Endothelial cell of umbilical vein (primary cell): ENCODE results near the gene UCK1. TPM values are rescaled to one million over a fixed set of nuclear protein-coding genes. Genes with fewer than 3 reads are reported as not detected.
"Not testable (repeated sequence)": the region's sequence is repeated elsewhere in the genome, so short reads cannot be mapped to it uniquely, and the experiment has no call there.

ENCODE experiments used
- BruUV-seq: library from RNA; stranded (reverse); fragments of 400-500 nt; replicated peaks from 2 replicates; lab custom pipeline; 2021; lab: Mats Ljungman, UMichigan
- CTCF ChIA-PET: fragments of 300-600, 350-600 bp; sonication (Branson Sonifier 250); formaldehyde crosslinking; loops from one replicate; lab custom pipeline; 2021; ENCODE audit warnings: antibody characterized with exemption, inconsistent platforms; lab: Charles Lee
- POLR2A ChIA-PET: fragments of 300-600, 350-600 bp; sonication (Branson Sonifier 250); formaldehyde crosslinking; loops from one replicate; lab custom pipeline; 2021; ENCODE audit warnings: antibody characterized with exemption, inconsistent platforms; lab: Charles Lee
- DNase-seq: peaks from one replicate; pipeline ENCODE4 v3.0.0-alpha.2; 2011; ENCODE audit warnings: low read depth, low spot score
- FAIRE-seq: peaks from 2 replicates; lab custom pipeline; 2011; peaks lifted over from hg19 to GRCh38; lab: Jason Lieb, UNC
- H2AFZ ChIP-seq: 2 replicates; pipeline ENCODE4 v1.6.0; 2012; ENCODE audit warnings: low read depth, low read length, control low read depth, inconsistent platforms
- H3K27ac ChIP-seq: 2 replicates; pipeline ENCODE4 v1.5.1; 2011; ENCODE audit warnings: low read depth, mild to moderate bottlenecking, control low read depth, low read length, moderate library complexity; ENCODE audit not compliant: insufficient read depth
- H3K27me3 ChIP-seq, 2 experiments: 2 replicates each; pipeline versions ENCODE4 v1.6.0 to v1.6.1; 2011; ENCODE audit warnings: low read length in 2 of 2, mixed read lengths in 1 of 2; ENCODE audit not compliant: control insufficient read depth in 2 of 2, insufficient read depth in 2 of 2
- H3K36me3 ChIP-seq, 2 experiments: 2 replicates in 1 of 2; 3 replicates in 1 of 2; pipeline ENCODE4 v1.5.1; 2011; ENCODE audit warnings: low read length in 2 of 2, mild to moderate bottlenecking in 1 of 2, moderate library complexity in 1 of 2; ENCODE audit not compliant: control insufficient read depth in 2 of 2, insufficient read depth in 2 of 2; ENCODE audit errors: extremely low read depth in 1 of 2
- H3K4me1 ChIP-seq: 3 replicates; pipeline ENCODE4 v1.5.1; 2011; ENCODE audit warnings: mild to moderate bottlenecking, low read length; ENCODE audit not compliant: control insufficient read depth, insufficient read depth; ENCODE audit errors: extremely low read depth
- H3K4me2 ChIP-seq: 2 replicates; pipeline ENCODE4 v1.6.1; 2011; ENCODE audit warnings: low read length, control low read depth, mixed read lengths; ENCODE audit not compliant: insufficient read depth
- H3K4me3 ChIP-seq, 3 experiments: fragments of 200-600 bp in 1 of 3; sonication (generic), shearing (Covaris generic) in 1 of 3; replicated peaks in 1 of 3; 2 replicates each; pipeline ENCODE4 v1.5.1; 2011 to 2016; ENCODE audit warnings: control low read depth in 3 of 3, low read length in 3 of 3, mild to moderate bottlenecking in 2 of 3, inconsistent platforms in 1 of 3, low read depth in 1 of 3, moderate library complexity in 1 of 3; ENCODE audit not compliant: insufficient read depth in 1 of 3
- H3K79me2 ChIP-seq: 2 replicates; pipeline ENCODE4 v1.6.0; 2012; ENCODE audit warnings: low read length, inconsistent platforms; ENCODE audit not compliant: control insufficient read depth, insufficient read depth
- H3K9ac ChIP-seq: replicated peaks from 2 replicates; pipeline ENCODE3; 2011; ENCODE audit warnings: low read length, control low read depth; ENCODE audit not compliant: insufficient read depth; ENCODE audit errors: extremely low read depth
- H3K9me1 ChIP-seq: replicated peaks from 3 replicates; pipeline ENCODE4 v1.6.0; 2011; ENCODE audit warnings: mild to moderate bottlenecking, low read length; ENCODE audit not compliant: control insufficient read depth, insufficient read depth; ENCODE audit errors: extremely low read depth
- H3K9me3 ChIP-seq: replicated peaks from 2 replicates; pipeline ENCODE4 v1.5.1; 2012; ENCODE audit warnings: low read length, inconsistent platforms; ENCODE audit not compliant: control insufficient read depth, insufficient read depth
- H4K20me1 ChIP-seq: replicated peaks from 2 replicates; pipeline ENCODE3; 2011; ENCODE audit warnings: mild to moderate bottlenecking, low read length; ENCODE audit not compliant: control insufficient read depth, insufficient read depth; ENCODE audit errors: extremely low read depth
- CTCF ChIP-seq, 2 donors: IDR thresholded peaks; 1 replicate in 1 of 2; 2 replicates in 1 of 2; pipeline ENCODE4 v1.5.1; 2011; ENCODE audit warnings: low read length in 2 of 2, mild to moderate bottlenecking in 2 of 2, moderate library complexity in 2 of 2, control low read depth in 1 of 2, inconsistent platforms in 1 of 2, low read depth in 1 of 2; ENCODE audit not compliant: insufficient read depth in 1 of 2; ENCODE audit errors: extremely low read depth in 1 of 2
- EZH2 ChIP-seq: IDR thresholded peaks from 2 replicates; pipeline ENCODE4 v1.6.1; 2012; ENCODE audit warnings: borderline replicate concordance, low read depth, mild to moderate bottlenecking, moderate library complexity, low read length, inconsistent platforms; ENCODE audit not compliant: severe bottlenecking
- FOS ChIP-seq: IDR thresholded peaks from 2 replicates; pipeline ENCODE4 v1.6.1; 2011; ENCODE audit warnings: mild to moderate bottlenecking, low read length, moderate library complexity, borderline replicate concordance; ENCODE audit not compliant: insufficient read depth
- GATA2 ChIP-seq: IDR thresholded peaks from 2 replicates; pipeline ENCODE4 v1.7.0; 2011; ENCODE audit warnings: low read depth, mild to moderate bottlenecking, moderate library complexity, mixed read lengths, low read length; ENCODE audit not compliant: insufficient read length, insufficient read depth
- JUN ChIP-seq: IDR thresholded peaks from 2 replicates; pipeline ENCODE4 v1.6.1; 2011; ENCODE audit warnings: borderline replicate concordance, low read depth; ENCODE audit not compliant: insufficient read length, insufficient read depth
- MAX ChIP-seq: IDR thresholded peaks from 2 replicates; pipeline ENCODE4 v1.6.1; 2011; ENCODE audit not compliant: insufficient read depth, insufficient read length
- MYC ChIP-seq: IDR thresholded peaks from one replicate; pipeline ENCODE4 v1.6.1; 2011; ENCODE audit warnings: mild to moderate bottlenecking, low read depth, low read length
- POLR2A ChIP-seq: IDR thresholded peaks from 2 replicates; pipeline ENCODE4 v1.6.1; 2012; ENCODE audit warnings: low read depth, mild to moderate bottlenecking, control low read depth, low read length
- POLR2AphosphoS5 ChIP-seq: IDR thresholded peaks from 2 replicates; pipeline ENCODE4 v1.6.1; 2012; ENCODE audit warnings: low read depth, mild to moderate bottlenecking, control low read depth, low read length, moderate library complexity; ENCODE audit not compliant: insufficient read depth
- dilution Hi-C: fragments of 300-500 bp; cut with MboI; formaldehyde crosslinking; loops from one replicate; pipeline ENCODE4 v1.15.0; 2019; ENCODE audit warnings: low sequenced_read_pairs; ENCODE audit not compliant: extremely low pct_ligation_motif_present
- intact Hi-C: fragments of 100-400 bp; cut with micrococcal nuclease; formaldehyde crosslinking; loops from one replicate; pipeline ENCODE4 v1.10.0; 2022
- polyA plus RNA-seq, 4 experiments: library from polyadenylated mRNA; depleted of rRNA in 3 of 4; stranded (reverse) in 3 of 4; unstranded in 1 of 4; fragments of >200 nt; gene quantifications; 2 replicates each; pipeline versions ENCODE4 v1.2.1 to v1.2.3, GENCODE V29; 2011 to 2012; ENCODE audit warnings: missing spikeins in 1 of 4
- total RNA-seq: library from RNA; stranded (reverse); gene quantifications from 2 replicates; pipeline ENCODE4 v1.2.3, GENCODE V29; 2021

UCK1 gene
- total and polyA plus RNA-seq, 2 donors (not counting 3 experiments of a cell fraction or from before 2014, with no cell fraction given), result 23.6 to 30.1 TPM

GRCh38 chr9:131552030-131552429, 21.0 kb upstream of the UCK1 start:
- no peaks in the 10 kb centered on the region for H3K4me1 ChIP-seq
- intact Hi-C loops, result no loop called here
- no TSS peak for BruUV-seq
- H3K27me3 ChIP-seq, result peaks cover 21 to 27% of the 10 kb centered on the region in 2 experiments
- no peak overlapping the region for H3K4me2 ChIP-seq
- no peaks in the 10 kb centered on the region for H3K79me2 ChIP-seq
- no peak for FAIRE-seq
- CTCF ChIA-PET, result no interaction called here
- TF ChIP-seq JUN, result no peak
- TF ChIP-seq MYC, result no peak
- no peak for TF ChIP-seq CTCF (IDR thresholded peaks at IDR 0.05; ENCODE audit: extremely low read depth in 1 of 2, insufficient read depth in 1 of 2, low read depth in 1 of 2, low read length in 2 of 2)
- TF ChIP-seq POLR2A, result no peak
- TF ChIP-seq MAX, result no peak
- no peak for TF ChIP-seq GATA2
- TF ChIP-seq EZH2, result no peak
- TF ChIP-seq FOS, result no peak
- no peak for TF ChIP-seq POLR2AphosphoS5
- H3K9me3 ChIP-seq, result no peaks in the 10 kb centered on the region
- no peaks in the 10 kb centered on the region for H4K20me1 ChIP-seq
- no peak overlapping the region for H3K4me3 ChIP-seq
- no peak overlapping the region for H2AFZ ChIP-seq
- no peak overlapping the region for H3K9ac ChIP-seq
- no peak for DNase-seq
- POLR2A ChIA-PET, result no interaction called here
- no peak overlapping the region for H3K27ac ChIP-seq
- no peaks in the 10 kb centered on the region for H3K36me3 ChIP-seq
- dilution Hi-C loops, result no loop called here
- no peaks in the 10 kb centered on the region for H3K9me1 ChIP-seq

GRCh38 chr9:131550465-131550864, 19.4 kb upstream of the UCK1 start:
- POLR2A ChIA-PET, H3K9me1 ChIP-seq, H3K4me1 ChIP-seq, FAIRE-seq, H2AFZ ChIP-seq, BruUV-seq, dilution Hi-C loops, H3K36me3 ChIP-seq, H3K4me2 ChIP-seq, H3K27ac ChIP-seq, DNase-seq, H4K20me1 ChIP-seq, H3K9ac ChIP-seq, H3K9me3 ChIP-seq, CTCF ChIA-PET, H3K4me3 ChIP-seq, intact Hi-C loops, H3K79me2 ChIP-seq: not testable (repeated sequence)
- peaks cover 30 to 35% of the 10 kb centered on the region in 2 experiments for H3K27me3 ChIP-seq

GRCh38 chr9:131549186-131549585, 18.1 kb upstream of the UCK1 start:
- H3K4me3 ChIP-seq, H3K9me1 ChIP-seq, BruUV-seq, H3K9ac ChIP-seq, POLR2A ChIA-PET, H2AFZ ChIP-seq, H3K9me3 ChIP-seq, intact Hi-C loops, DNase-seq, H4K20me1 ChIP-seq, CTCF ChIA-PET, H3K79me2 ChIP-seq, H3K27ac ChIP-seq, FAIRE-seq, H3K36me3 ChIP-seq, H3K4me1 ChIP-seq, H3K4me2 ChIP-seq, dilution Hi-C loops: not testable (repeated sequence)
- H3K27me3 ChIP-seq, result peaks cover 34 to 39% of the 10 kb centered on the region in 2 experiments
